ENCODE measurements around the gene S100A3.

S100A3 gene

GRCh38 chr1:153507926-153508583, 41.0 kb downstream of the S100A3 start:
- no peak for DNase-seq

GRCh38 chr1:153506831-153507413, 42.1 kb downstream of the S100A3 start:
- no peak for DNase-seq

- DNase-seq: no peak
Observed at GRCh38 chr1:153506386-153506785, 42.7 kb downstream of the S100A3 start.

- DNase-seq: no peak
Observed at GRCh38 chr1:153505576-153505975, 43.5 kb downstream of the S100A3 start.

- no peak for DNase-seq
Observed at GRCh38 chr1:153503766-153504165, 45.3 kb downstream of the S100A3 start.

- DNase-seq: no peak
Observed at GRCh38 chr1:153498746-153499145, 50.3 kb downstream of the S100A3 start.

All from NK-92 treated with Interleukin-12 subunit alpha and Interleukin-12 subunit beta, amount 100 ng/mL, for 24 hours (cell line).